K562 (cell line): ENCODE results near the gene NIN. TPM values are rescaled to one million over a fixed set of nuclear protein-coding genes. Genes with fewer than 3 reads are reported as not detected.

Source experiments
- ATF4 ChIP-seq: fragments of 450-650 bp; formaldehyde crosslinking; IDR thresholded peaks from 2 replicates; pipeline ENCODE4 v1.4.0; 2022; ENCODE audit warnings: mild to moderate bottlenecking, moderate library complexity
- CXXC5 ChIP-seq: fragments of 250-450 bp; sonication (Bioruptor Pico); IDR thresholded peaks from 2 replicates; pipeline ENCODE4 v1.8.0; 2022; ENCODE audit warnings: inconsistent platforms, mild to moderate bottlenecking, moderate library complexity
- GATA2 ChIP-seq: sonication (generic); formaldehyde crosslinking; IDR thresholded peaks from 2 replicates; pipeline ENCODE4 v1.4.0; 2020; ENCODE audit warnings: mild to moderate bottlenecking, missing genetic modification reagents
- GTF2A2 ChIP-seq: IDR thresholded peaks from 2 replicates; pipeline ENCODE4 v1.6.1; 2016; ENCODE audit warnings: mild to moderate bottlenecking, missing genetic modification characterization, missing compliant biosample characterization
- ILF3 ChIP-seq: fragments of 450-650 bp; IDR thresholded peaks from 2 replicates; pipeline ENCODE4 v1.6.1; 2018; ENCODE audit warnings: antibody characterized with exemption, mild to moderate bottlenecking, moderate library complexity, borderline replicate concordance
- MXI1 ChIP-seq: IDR thresholded peaks from 2 replicates; pipeline ENCODE4 v1.6.1; 2011; ENCODE audit warnings: low read depth, mild to moderate bottlenecking, improper control_type of control experiment, low read length
- NCOA4 ChIP-seq: fragments of 450-650 bp; IDR thresholded peaks from 2 replicates; pipeline ENCODE4 v1.6.1; 2018; ENCODE audit warnings: mild to moderate bottlenecking; ENCODE audit not compliant: partially characterized antibody
- NONO ChIP-seq, 2 experiments: fragments of 200-400 bp in 1 of 2; fragments of 450-650 bp in 1 of 2; formaldehyde crosslinking in 1 of 2; IDR thresholded peaks; 2 replicates each; pipeline ENCODE4 v1.6.1; 2017; ENCODE audit warnings: low read depth in 2 of 2, mild to moderate bottlenecking in 2 of 2, moderate library complexity in 2 of 2, low read length in 1 of 2
- RBM17 ChIP-seq: fragments of 200-400 bp; formaldehyde crosslinking; IDR thresholded peaks from 2 replicates; pipeline ENCODE4 v1.6.1; 2017; ENCODE audit warnings: low read depth, mild to moderate bottlenecking, low read length, borderline replicate concordance
- RFX5 ChIP-seq: IDR thresholded peaks from 2 replicates; pipeline ENCODE4 v1.6.1; 2011; ENCODE audit warnings: low read depth, mild to moderate bottlenecking, improper control_type of control experiment, low read length
- SP2 ChIP-seq: IDR thresholded peaks from 2 replicates; pipeline ENCODE4 v1.6.1; 2011; ENCODE audit warnings: mild to moderate bottlenecking, low read depth, low read length, moderate library complexity; ENCODE audit not compliant: poor library complexity, severe bottlenecking; ENCODE audit errors: extremely low read depth
- STAT5A ChIP-seq: IDR thresholded peaks from 2 replicates; pipeline ENCODE4 v1.6.1; 2012; ENCODE audit warnings: low read length, inconsistent platforms, borderline replicate concordance
- THRB ChIP-seq: fragments of 450-650 bp; formaldehyde crosslinking; conservative IDR thresholded peaks from 2 replicates; pipeline ENCODE4 v1.4.0; 2022; ENCODE audit warnings: mild to moderate bottlenecking, missing genetic modification characterization
- ZBTB11 ChIP-seq, 3 experiments: fragments of 200-800 bp in 1 of 3; fragments of 250-450 bp in 1 of 3; fragments of 450-650 bp in 1 of 3; sonication (Bioruptor Pico) in 1 of 3; sonication (Bioruptor generic) in 1 of 3; formaldehyde crosslinking in 1 of 3; IDR thresholded peaks; 2 replicates each; pipeline versions ENCODE4 v1.6.1 to v1.8.0; 2016 to 2022; ENCODE audit warnings: mild to moderate bottlenecking in 2 of 3, missing genetic modification characterization in 2 of 3, missing compliant biosample characterization in 1 of 3, moderate library complexity in 1 of 3
- ZBTB2 ChIP-seq: fragments of 450-650 bp; IDR thresholded peaks from 2 replicates; pipeline ENCODE4 v1.6.1; 2016; ENCODE audit warnings: antibody characterized with exemption
- ZNF263 ChIP-seq: sonication (generic); formaldehyde crosslinking; IDR thresholded peaks from 2 replicates; pipeline ENCODE4 v1.8.0; 2022; ENCODE audit warnings: mild to moderate bottlenecking, missing genetic modification reagents, borderline replicate concordance
- ZNF408 ChIP-seq: fragments of 250-450 bp; sonication (Bioruptor Pico); IDR thresholded peaks from 2 replicates; pipeline ENCODE4 v1.4.0; 2020; ENCODE audit warnings: low read depth, mild to moderate bottlenecking, moderate library complexity
- polyA plus RNA-seq, 8 experiments: library from polyadenylated mRNA; depleted of rRNA in 4 of 8; stranded (reverse) in 5 of 8; unstranded in 3 of 8; fragments of >200 nt; fragmentation: Nextera tagmentation in 2 of 8; fragmentation: Illumina TruSeq in 1 of 8; extraction: Ambion mirVana in 2 of 8; extraction: Trizol in 1 of 8; gene quantifications; 2 replicates each; pipeline versions ENCODE4 v1.2.1 to v1.2.3, GENCODE V29; 2011 to 2014; ENCODE audit warnings: inconsistent platforms in 1 of 8, missing spikeins in 1 of 8
- total RNA-seq, 7 experiments: library from RNA; depleted of rRNA in 6 of 7; stranded (reverse); fragments of >200 nt in 6 of 7; fragmentation: Illumina TruSeq in 2 of 7; extraction: Trizol in 2 of 7; gene quantifications; 2 replicates each; pipeline versions ENCODE4 v1.2.1 to v1.2.3, GENCODE V29; 2011 to 2021; ENCODE audit warnings: low replicate concordance in 1 of 7

The NIN gene
- total and polyA plus RNA-seq, 9 of the 15 experiments (the other 6 are each of a cell fraction or from before 2014, with no cell fraction given), result 0.84 to 8.4 (median 5.0) TPM

DNA sequence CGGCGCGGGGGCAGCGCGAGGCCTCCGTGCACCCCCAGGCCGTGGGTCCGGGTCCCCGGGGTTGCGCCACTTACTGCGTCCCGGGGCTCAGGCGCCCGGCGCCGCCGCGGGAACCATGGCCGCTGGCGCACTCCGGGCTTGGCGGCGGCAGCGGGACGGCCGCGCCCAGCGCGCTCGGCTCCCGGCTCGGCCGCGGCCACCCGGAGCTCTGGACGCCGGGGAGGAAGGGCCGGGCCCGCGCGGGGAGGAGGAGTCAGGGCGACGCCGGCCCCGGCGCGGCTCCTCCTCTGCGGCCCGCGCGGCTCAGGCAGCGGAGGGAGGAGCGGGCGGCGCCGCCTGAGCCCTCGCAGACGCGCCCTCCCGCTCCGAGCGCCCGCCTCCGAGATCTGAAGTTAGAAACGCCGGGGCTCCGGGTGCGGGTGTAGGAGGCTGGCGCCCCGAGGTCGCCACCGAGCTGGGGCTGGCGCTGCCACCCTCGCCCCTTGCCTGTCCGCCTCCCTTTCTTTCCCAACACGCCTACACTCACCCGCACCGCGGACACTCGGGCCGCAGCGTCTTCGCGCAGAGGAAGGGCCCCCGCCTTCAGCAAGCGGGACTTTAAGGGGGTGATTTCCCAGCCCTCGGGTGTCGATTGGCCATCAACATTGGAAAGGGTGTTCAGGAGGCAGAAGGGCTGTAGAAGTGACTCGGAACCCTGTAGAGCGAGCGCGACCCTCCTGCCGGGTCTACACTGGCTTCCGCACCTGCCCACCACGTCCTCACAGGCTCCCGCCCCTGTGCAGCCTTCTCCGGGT is at the start of gene NIN (continued):
- TF ChIP-seq NONO (IDR thresholded peaks at IDR 0.05; ENCODE audit: low read depth in 2 of 2, low read length in 1 of 2) (peak in 1 of 2 experiments; percentile 37; a peak in 1 of 4 replicates), THRB (CRISPR knock-in tag) (no peak), ZBTB11 (CRISPR knock-in tag; IDR thresholded peaks at IDR 0.05) (no peak), CXXC5 (peak; percentile 76; the same call in 1 of the 2 replicates), ZNF408 (CRISPR knock-in tag) (no peak), GATA2 (CRISPR knock-in tag) (no peak), GTF2A2 (tag) (no peak), SP2 (no peak), ZNF263 (CRISPR knock-in tag) (no peak), NCOA4 (no peak), ILF3 (no peak), ATF4 (CRISPR knock-in tag) (no peak), MXI1 (no peak), RFX5 (no peak), ZBTB2 (no peak), RBM17 (no peak), STAT5A (no peak)
